Rectal smooth muscle tissue (tissue), 1 donor: ENCODE data around the gene CEP104.
A peak's percentile ranks its signal among the peaks of the same experiment; 100 is the strongest.
"Not testable (repeated sequence)": the region's sequence is repeated elsewhere in the genome, so short reads cannot be mapped to it uniquely, and the experiment has no call there.

Experiments
- H3K27ac ChIP-seq: one replicate; pipeline ENCODE4 v1.7.0; 2013; ENCODE audit warnings: low read depth, low read length, inconsistent platforms
- H3K27me3 ChIP-seq: one replicate; pipeline ENCODE4 v1.7.0; 2013; ENCODE audit warnings: low read length; ENCODE audit not compliant: control insufficient read depth, insufficient read depth
- H3K36me3 ChIP-seq: one replicate; pipeline ENCODE4 v1.7.0; 2013; ENCODE audit warnings: low read length; ENCODE audit not compliant: control insufficient read depth, insufficient read depth
- H3K4me1 ChIP-seq: one replicate; pipeline ENCODE4 v1.7.0; 2013; ENCODE audit warnings: low read length; ENCODE audit not compliant: control insufficient read depth, insufficient read depth
- H3K4me3 ChIP-seq: one replicate; pipeline ENCODE4 v1.7.0; 2013; ENCODE audit warnings: low read length
- H3K9ac ChIP-seq: one replicate; pipeline ENCODE4 v1.7.0; 2013; ENCODE audit warnings: low read length

CEP104 gene

GRCh38 chr1:3814771-3815561 is 42.0 kb downstream of the CEP104 start:
- no peak overlapping the region for H3K4me3 ChIP-seq
- no peak overlapping the region for H3K27ac ChIP-seq
- H3K36me3 ChIP-seq = peaks cover 11% of the 10 kb centered on the region
- H3K27me3 ChIP-seq = no peaks in the 10 kb centered on the region
- no peaks in the 10 kb centered on the region for H3K4me1 ChIP-seq
- H3K9ac ChIP-seq = no peak overlapping the region

GRCh38 chr1:3814065-3814464 is 42.9 kb downstream of the CEP104 start:
- peaks cover 10% of the 10 kb centered on the region for H3K36me3 ChIP-seq
- no peak overlapping the region for H3K27ac ChIP-seq
- no peak overlapping the region for H3K9ac ChIP-seq
- no peaks in the 10 kb centered on the region for H3K4me1 ChIP-seq
- H3K4me3 ChIP-seq = no peak overlapping the region
- H3K27me3 ChIP-seq = no peaks in the 10 kb centered on the region

- no peak overlapping the region for H3K27ac ChIP-seq
- H3K9ac ChIP-seq = no peak overlapping the region
- H3K4me3 ChIP-seq = no peak overlapping the region
- H3K36me3 ChIP-seq = peaks cover 7% of the 10 kb centered on the region
- no peaks in the 10 kb centered on the region for H3K4me1 ChIP-seq
- no peaks in the 10 kb centered on the region for H3K27me3 ChIP-seq
Measured at GRCh38 chr1:3811595-3811911, 45.5 kb downstream of the CEP104 start.

- not testable (repeated sequence) for H3K4me3 ChIP-seq, H3K36me3 ChIP-seq, H3K27ac ChIP-seq, H3K27me3 ChIP-seq, H3K4me1 ChIP-seq, H3K9ac ChIP-seq
Measured at GRCh38 chr1:3810149-3810761, 46.8 kb downstream of the CEP104 start.

GRCh38 chr1:3809680-3810079 is 47.3 kb downstream of the CEP104 start:
- Histone ChIP-seq H3K4me3 (no peak overlapping the region), H3K27me3 (no peaks in the 10 kb centered on the region), H3K4me1 (no peaks in the 10 kb centered on the region), H3K9ac (no peak overlapping the region), H3K27ac (no peak overlapping the region), H3K36me3 (no peaks in the 10 kb centered on the region)

GRCh38 chr1:3807769-3808168 is 49.2 kb downstream of the CEP104 start:
- Histone ChIP-seq H3K4me1 (no peaks in the 10 kb centered on the region), H3K27ac (no peak overlapping the region), H3K4me3 (no peak overlapping the region), H3K9ac (no peak overlapping the region), H3K27me3 (no peaks in the 10 kb centered on the region), H3K36me3 (no peaks in the 10 kb centered on the region)

- no peak overlapping the region for H3K9ac ChIP-seq
- no peak overlapping the region for H3K4me3 ChIP-seq
- H3K36me3 ChIP-seq = no peaks in the 10 kb centered on the region
- H3K4me1 ChIP-seq = no peaks in the 10 kb centered on the region
- no peak overlapping the region for H3K27ac ChIP-seq
- no peaks in the 10 kb centered on the region for H3K27me3 ChIP-seq
Measured at GRCh38 chr1:3805038-3805437, 52.0 kb downstream of the CEP104 start.

- H3K27me3 ChIP-seq, H3K4me3 ChIP-seq, H3K9ac ChIP-seq, H3K27ac ChIP-seq, H3K36me3 ChIP-seq, H3K4me1 ChIP-seq: not testable (repeated sequence)
Measured at GRCh38 chr1:3804627-3804944, 52.4 kb downstream of the CEP104 start.

GRCh38 chr1:3803905-3804626 is 52.9 kb downstream of the CEP104 start:
- H3K36me3 ChIP-seq = no peaks in the 10 kb centered on the region
- H3K27me3 ChIP-seq = no peaks in the 10 kb centered on the region
- no peak overlapping the region for H3K4me3 ChIP-seq
- no peaks in the 10 kb centered on the region for H3K4me1 ChIP-seq
- no peak overlapping the region for H3K27ac ChIP-seq
- no peak overlapping the region for H3K9ac ChIP-seq

- H3K9ac ChIP-seq, H3K4me1 ChIP-seq, H3K27ac ChIP-seq, H3K36me3 ChIP-seq, H3K27me3 ChIP-seq, H3K4me3 ChIP-seq: not testable (repeated sequence)
Measured at GRCh38 chr1:3800795-3801194, 56.2 kb downstream of the CEP104 start.

GRCh38 chr1:3799976-3800685 is 56.9 kb downstream of the CEP104 start:
- H3K4me1 ChIP-seq = peaks cover 6% of the 10 kb centered on the region
- no peaks in the 10 kb centered on the region for H3K36me3 ChIP-seq
- no peak overlapping the region for H3K4me3 ChIP-seq
- no peak overlapping the region for H3K27ac ChIP-seq
- no peaks in the 10 kb centered on the region for H3K27me3 ChIP-seq
- H3K9ac ChIP-seq = no peak overlapping the region

GRCh38 chr1:3796215-3797061 is 60.6 kb downstream of the CEP104 start, which contains the start of gene LRRC47:
Gene LRRC47, minus strand, starts transcription at chr1:3796498. Its CDS starts 22 bp downstream, at chr1:3796476.
- no peaks in the 10 kb centered on the region for H3K36me3 ChIP-seq
- peaks cover 9% of the 10 kb centered on the region for H3K4me1 ChIP-seq
- H3K4me3 ChIP-seq = peak within 1 kb of the TSS; percentile 88
- H3K9ac ChIP-seq = peak within 1 kb of the TSS; percentile 57
- no peaks in the 10 kb centered on the region for H3K27me3 ChIP-seq
- H3K27ac ChIP-seq = peak within 1 kb of the TSS; percentile 84
